Left renal cortex interstitium (tissue), 4 donors: ENCODE data around the gene CTXND1. TPM values are rescaled to one million over a fixed set of nuclear protein-coding genes. Genes with fewer than 3 reads are reported as not detected.

Experiments used
- DNase-seq, 4 donors: peaks; one replicate each; pipeline ENCODE4 v3.0.0-alpha.2; 2013; ENCODE audit warnings: low read depth in 4 of 4, low spot score in 2 of 4, missing footprints in 1 of 4
- polyA plus RNA-seq, 4 donors: library from polyadenylated mRNA; unstranded; fragments of 120-200 nt; gene quantifications; one replicate each; pipeline ENCODE4 v1.2.1, GENCODE V29; 2013; ENCODE audit not compliant: insufficient read length in 4 of 4

Gene CTXND1
- polyA plus RNA-seq, 4 donors: 9.1 to 12.3 (median 10.0) TPM

DNA sequence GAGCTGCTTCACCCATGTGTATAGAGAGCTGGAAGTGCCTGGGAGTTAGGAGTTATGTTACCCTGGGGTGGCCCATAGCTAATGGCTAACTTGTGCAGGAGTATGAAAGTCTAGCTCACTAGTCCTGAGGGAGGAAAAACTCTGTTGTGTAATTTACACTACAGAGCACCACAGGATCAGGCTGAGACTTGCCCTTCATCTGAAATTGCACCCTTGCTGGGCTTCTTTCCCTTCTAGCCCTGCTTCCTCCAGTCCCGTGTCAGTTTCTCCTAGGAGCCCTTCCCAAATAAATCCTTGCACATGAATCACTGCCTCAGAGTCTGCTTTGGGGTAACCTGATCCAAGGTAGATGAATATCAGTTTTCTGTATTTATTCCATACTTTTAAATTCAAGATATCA lies 40.0 kb downstream of the CTXND1 start:
- DNase-seq: no peak

DNA sequence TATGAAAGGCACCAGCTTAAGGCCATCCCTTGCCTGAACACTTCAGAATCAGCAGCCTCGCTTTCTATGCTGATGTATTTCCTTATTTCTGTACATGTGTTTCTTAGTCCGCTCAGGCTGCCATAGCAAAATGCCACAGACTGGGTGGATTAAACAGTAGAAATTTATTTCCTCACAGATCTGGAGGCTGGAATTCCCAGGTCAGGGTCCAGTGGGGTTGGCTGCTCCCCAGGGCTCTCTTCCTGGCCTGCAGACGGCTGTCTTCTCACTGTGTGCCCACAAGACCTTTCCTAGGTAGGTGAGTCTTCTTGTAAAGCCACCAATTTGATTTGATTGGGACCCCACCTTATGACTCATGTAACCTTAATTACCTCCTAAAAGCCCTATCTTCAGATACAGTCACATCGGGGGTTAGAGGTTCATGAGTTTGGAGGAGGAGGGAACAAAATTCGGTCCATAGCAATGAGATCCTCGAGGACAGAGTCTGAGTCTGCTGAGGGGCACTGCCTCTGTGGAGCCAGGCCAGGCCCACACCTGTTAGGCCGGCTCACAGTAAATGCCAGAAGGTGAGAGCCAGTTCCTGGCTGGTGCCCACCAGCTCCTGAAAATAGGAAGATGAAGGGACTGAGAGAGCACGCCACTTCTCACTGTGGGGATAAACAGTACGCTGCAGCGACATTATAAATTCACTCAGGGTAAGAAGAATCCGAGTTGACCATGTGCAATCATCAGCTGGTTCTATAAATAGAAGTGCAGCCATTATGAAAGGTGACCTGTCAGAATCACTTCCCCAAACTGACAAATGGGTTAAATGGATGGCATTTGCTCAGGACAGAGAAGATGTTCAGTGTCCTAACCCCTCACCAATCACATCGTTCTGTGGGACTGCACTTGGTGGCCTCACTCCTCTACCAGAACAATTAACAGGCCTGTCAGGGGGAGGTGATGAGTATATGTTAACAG lies 41.1 kb downstream of the CTXND1 start:
- DNase-seq: no peak

GRCh38 chr15:80208758-80209734 lies 43.0 kb downstream of the CTXND1 start:
- DNase-seq: no peak

GRCh38 chr15:80207887-80208286 lies 44.1 kb downstream of the CTXND1 start:
- DNase-seq: no peak

DNA sequence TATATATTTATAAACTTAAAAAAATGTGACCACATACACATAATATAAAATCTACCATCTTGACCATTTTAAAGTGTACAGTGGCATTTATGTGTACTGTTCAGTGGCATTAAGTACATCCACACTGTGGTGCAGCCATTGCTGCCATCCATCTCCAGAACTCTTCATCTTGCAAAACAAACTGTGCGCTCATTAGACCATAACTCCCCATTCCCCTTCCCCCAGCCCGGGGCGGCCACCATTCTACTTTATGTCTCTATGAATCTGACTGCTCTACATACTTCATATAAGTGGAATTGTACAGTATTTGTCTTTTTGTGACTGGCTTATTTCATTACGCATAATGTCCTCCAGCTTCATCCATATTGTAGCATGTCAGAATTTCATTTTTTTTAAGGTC lies 47.8 kb downstream of the CTXND1 start:
- DNase-seq: no peak

- DNase-seq: no peak
These were observed 48.6 kb downstream of the CTXND1 start for GRCh38 chr15:80203361-80203885.

DNA sequence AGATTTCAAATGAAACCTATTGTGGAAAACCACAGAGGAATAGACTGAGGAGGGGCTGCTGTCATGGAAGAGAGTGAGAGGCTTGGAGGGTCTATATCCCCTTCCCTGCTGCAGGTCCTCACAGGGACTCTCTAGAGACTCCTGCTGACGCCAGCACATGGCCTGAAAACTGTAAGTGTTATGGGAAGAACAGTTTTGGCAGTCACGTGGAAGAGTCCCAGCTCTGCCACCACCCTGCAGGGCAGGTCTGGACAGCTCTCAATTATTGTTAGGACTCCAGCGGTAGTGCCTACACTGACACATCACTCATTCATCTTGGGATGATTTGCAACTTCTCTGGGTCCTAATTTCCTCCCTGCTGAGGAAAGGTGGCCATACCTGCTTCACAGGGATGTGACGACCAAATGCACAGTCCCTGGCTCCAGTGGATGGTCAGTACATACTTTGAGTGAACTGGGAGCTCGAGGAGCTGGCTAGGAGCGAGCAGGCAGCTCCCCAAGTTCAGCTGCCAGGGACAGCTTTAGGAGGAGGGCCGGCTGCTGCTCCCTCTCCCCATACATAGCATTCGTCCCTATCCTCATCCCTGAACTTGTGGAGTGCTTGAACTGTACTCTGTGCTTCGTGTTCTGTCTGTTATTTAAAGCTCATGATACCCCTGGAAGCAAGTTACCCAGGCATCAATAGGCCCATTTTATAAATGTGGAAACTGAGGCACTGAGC lies 49.2 kb downstream of the CTXND1 start:
- DNase-seq: no peak

DNA sequence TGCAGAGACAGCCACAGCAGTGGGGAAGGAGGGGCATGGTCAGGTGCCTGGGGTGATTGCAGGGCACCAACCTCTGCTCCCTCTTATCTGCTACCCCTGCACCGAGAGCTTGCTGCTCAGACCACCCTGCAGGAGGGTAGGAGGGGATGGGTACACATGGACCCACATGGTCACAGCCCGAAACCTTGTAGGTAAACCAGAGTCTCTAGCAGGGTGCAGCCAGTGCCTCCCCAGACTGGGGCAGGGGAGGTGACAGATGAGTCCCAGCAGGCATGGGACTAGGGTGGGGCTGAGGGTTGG lies 50.0 kb downstream of the CTXND1 start:
- DNase-seq: no peak

GRCh38 chr15:80201256-80202015 lies 50.6 kb downstream of the CTXND1 start:
- DNase-seq: no peak

DNA sequence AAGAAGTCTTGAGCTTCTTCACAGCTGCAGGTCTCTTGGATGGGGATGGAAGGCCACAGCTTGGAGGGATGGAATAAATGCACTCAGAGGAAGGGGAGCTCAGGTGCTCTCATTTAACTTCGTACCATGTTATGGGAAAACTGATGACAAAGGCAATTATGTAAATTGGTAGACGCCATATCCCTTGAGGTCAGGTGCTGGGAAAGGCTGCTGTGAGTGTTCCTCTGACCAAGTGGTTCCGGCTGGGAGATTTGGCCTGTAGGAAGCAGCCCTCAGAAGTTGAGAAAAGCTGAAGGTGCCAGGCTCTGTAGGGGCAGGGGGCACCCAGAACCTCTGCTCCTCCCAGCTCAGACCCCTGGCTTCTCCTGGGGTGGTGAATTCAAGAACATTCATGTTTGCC lies 52.1 kb downstream of the CTXND1 start:
- DNase-seq: no peak

GRCh38 chr15:80199366-80199765 lies 52.6 kb downstream of the CTXND1 start:
- DNase-seq: no peak

DNA sequence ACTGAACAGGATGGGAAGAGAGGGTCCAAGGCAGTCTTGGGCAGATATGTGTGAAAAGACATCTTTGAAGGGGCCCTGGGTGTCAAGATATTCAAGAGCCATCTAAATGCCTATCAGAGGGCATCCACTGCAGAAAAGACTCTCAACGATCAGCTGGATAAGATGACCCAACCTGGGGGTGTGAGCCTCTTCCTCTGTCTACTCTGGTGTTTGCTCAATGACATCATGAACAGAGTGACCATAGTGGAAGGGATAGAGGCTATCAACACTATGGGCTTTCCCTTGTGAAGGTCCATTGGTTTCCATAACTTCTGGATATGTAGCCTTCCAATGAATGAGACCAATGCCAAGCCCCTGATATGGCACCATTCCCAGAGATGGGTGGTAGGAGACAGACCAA lies 57.1 kb downstream of the CTXND1 start:
- DNase-seq: no peak

- no peak for DNase-seq
These were observed 57.8 kb downstream of the CTXND1 start for GRCh38 chr15:80194186-80194585.

- DNase-seq: no peak
These were observed 60.0 kb downstream of the CTXND1 start for GRCh38 chr15:80191897-80192595.

DNA sequence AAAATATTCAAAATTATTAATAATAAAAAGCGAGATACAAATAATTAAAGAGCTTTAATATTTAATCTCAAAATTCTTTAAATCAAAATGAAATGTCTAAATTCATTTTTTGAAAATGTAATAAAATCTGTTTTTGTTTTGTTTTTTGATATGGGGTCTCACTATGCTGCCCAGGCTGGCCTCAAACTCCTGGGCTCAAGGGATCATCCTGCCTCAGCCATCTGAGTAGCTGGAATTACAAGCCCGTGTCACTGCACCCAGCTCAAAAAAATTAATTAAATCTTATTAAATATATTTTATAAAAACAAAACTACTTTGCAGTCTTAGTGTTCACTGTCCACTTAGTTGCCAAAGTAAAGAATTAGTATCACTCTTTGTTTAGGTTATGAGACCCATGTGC lies 60.8 kb downstream of the CTXND1 start:
- no peak for DNase-seq

DNA sequence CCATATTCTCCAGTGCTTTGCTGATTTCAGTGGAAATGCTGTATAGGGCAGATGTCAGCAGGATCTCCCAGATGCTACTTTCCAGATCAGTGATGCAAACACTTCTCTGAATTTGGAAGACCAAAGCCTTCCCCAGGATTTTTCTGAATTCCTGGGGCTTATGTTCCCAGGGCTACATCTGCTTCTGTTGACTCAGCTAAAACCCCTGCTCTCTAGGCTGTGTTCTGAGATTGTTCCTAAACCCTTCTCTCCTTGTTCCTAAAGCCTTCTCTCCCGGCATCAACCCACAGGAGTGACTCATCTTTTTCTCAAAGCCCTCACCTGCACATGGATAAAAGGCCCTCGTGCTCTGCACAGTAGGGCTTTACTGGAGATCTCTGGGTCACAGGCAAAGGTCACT lies 63.8 kb downstream of the CTXND1 start:
- DNase-seq: no peak

GRCh38 chr15:80186597-80186996 lies 65.4 kb downstream of the CTXND1 start:
- no peak for DNase-seq

DNA sequence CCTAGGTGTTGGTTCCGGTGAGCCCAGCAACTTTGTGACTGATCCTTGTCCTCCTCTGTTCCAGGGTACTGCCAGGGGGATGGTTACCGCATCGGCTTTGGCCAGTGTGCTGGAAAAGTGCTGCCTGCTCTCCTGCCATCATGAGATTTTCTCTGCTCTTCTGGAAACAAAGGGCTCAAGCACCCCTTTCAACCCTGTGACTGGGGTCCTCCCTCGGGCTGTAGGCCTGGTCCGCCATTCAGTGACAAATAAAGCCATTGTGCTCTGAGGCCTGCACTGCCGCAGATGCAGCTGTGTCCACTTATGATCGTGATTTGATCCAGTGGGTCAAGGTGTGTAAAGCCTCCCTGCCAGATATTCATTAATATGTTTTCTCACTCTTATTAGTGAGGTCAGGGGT lies 65.9 kb downstream of the CTXND1 start:
- DNase-seq: no peak

GRCh38 chr15:80185152-80185551 lies 66.9 kb downstream of the CTXND1 start:
- DNase-seq: no peak
